GM10847 (cell line): Measurements from ENCODE around the gene AP1S3.

ENCODE experiments used
- POLR2A ChIP-seq: IDR thresholded peaks from 2 replicates; pipeline ENCODE4 v1.6.1; 2011; ENCODE audit not compliant: insufficient read length; ENCODE audit errors: extremely low read depth

The AP1S3 gene

DNA sequence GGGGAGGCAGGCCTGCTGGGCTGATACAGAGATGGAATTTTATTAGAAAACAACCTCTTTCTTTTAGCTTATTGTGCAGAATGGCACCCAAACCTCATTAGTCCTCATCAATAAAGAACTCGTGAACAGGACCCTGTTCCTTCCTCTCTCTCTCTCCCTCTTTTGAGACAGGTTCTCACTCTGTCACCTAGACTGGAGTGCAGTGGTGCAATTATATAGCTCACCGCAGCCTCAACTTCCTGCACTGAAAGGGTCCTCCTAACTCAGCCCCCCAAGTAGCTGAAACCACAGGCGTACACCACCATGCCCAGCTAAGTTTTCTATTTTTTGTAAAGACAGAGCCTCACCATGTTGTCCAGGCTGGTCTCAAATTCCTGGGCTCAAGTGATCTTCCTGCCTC is 21.7 kb upstream of the AP1S3 start:
- TF ChIP-seq POLR2A: no peak

DNA sequence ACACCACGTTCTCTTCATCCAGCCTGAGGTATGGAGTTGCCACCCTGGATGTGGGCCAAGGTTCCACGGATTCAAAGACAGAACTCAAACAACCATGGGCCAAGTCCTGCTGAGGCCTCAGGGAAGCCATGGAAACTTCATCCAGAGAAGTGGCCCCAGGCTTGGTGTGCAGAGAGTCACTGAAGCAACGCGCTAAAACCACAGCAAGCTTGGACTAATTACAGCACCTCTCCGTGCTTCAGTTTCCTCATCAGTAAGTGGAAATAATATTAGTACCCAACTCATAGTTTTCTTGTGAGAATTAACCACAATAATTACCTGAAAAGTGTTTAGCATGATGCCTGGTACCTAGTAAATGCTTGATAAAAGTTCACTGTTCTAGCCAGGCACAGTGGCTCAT is 19.2 kb upstream of the AP1S3 start:
- no peak for TF ChIP-seq POLR2A

- TF ChIP-seq POLR2A: no peak
These were observed 18.6 kb upstream of the AP1S3 start for GRCh38 chr2:223856021-223856420.

- TF ChIP-seq POLR2A: no peak
These were observed 18.0 kb upstream of the AP1S3 start for GRCh38 chr2:223855426-223855825.

- TF ChIP-seq POLR2A: no peak
These were observed 17.4 kb upstream of the AP1S3 start for GRCh38 chr2:223854741-223855140.

DNA sequence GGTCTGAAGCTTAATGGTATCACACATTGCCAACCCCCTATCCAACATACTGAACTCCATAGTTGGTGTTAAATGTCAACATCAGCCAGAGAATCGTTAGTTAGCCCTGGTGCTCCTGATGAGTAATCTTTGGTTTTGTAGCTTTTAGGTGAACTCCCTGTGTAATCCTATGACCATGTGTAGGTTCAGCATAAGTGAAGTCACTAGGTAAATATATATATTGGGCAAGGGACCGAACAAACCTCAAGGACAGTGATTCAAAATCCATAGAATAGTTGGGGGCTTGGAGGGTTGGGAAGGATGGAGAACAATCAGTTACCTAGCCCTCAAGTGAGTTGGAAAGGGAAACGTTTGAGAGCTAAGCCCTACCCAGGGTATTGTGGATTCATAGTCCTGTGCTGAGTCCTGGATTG is 16.0 kb upstream of the AP1S3 start:
- no peak for TF ChIP-seq POLR2A

- TF ChIP-seq POLR2A: no peak
These were observed 15.0 kb upstream of the AP1S3 start for GRCh38 chr2:223852281-223852795.

DNA sequence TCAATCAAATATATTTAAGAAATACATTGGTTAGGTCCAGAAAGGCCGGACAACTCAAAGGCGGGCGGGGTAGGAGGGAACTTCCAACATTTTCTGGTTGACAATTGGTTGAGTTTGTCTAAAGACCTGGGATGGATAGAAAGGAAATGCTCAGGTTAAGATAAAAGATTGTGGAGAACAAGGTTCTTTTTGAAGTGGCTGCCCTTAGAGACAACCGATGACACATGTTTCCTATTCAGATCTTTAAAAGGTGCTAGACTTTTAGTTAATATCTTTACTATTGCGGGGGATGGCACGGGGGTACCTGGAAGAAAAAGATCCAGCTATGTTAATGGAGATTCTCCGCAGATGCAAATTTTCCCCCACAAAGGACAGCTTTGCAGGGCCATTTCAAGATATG is 10.0 kb upstream of the AP1S3 start:
- no peak for TF ChIP-seq POLR2A

DNA sequence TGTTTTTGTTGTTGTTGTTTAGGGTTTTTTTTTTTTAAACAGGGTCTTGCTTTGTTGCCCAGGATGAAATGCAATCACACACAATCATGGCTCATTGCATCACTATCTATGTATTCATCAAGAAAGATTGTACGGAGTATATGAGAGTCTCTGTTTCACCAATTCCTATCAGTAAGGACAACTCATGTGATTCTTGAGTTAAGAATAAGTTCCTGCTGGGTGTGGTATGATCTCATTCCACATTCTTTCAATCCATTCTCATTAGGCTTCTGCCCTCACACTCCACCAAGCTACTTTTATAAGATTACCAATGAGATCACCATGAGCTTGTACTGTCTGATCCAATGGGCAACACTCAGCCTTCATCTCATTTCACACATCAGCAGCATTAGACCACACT is 9.1 kb upstream of the AP1S3 start:
- no peak for TF ChIP-seq POLR2A

DNA sequence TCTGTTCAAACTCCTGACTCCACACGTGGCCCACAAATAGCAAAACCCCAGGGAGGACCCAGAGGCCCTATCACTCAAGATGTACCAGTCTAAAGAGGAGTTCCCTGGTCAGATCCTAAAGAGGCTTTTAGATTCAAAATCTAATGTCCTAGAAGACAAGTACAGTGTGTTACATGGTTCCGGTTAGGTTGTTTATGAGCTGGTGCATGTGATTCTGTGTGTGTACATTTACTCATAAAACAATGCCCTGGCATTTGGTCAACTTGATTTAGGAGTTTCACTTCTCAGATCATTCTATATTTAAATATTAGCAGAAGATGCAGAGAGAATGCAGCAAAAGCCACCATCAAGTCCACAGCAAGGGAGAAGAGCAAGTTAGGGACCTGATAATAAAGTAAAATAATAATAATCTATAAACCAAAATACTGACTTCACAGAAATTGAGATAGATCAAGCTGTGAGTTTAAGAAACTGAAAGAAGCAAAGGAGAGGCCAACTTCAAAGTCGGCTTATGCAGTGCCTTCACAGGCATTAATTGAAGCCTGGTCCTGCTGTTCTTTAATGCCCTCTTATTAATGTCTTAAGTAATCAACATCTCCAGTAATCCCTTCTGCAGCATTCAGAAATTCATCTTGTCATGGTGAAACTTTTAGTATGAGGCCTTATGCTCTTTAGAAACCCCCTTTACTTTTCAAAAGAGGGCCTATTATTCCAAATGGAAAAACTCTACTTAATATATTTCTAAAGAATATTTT is 4.2 kb upstream of the AP1S3 start:
- no peak for TF ChIP-seq POLR2A

DNA sequence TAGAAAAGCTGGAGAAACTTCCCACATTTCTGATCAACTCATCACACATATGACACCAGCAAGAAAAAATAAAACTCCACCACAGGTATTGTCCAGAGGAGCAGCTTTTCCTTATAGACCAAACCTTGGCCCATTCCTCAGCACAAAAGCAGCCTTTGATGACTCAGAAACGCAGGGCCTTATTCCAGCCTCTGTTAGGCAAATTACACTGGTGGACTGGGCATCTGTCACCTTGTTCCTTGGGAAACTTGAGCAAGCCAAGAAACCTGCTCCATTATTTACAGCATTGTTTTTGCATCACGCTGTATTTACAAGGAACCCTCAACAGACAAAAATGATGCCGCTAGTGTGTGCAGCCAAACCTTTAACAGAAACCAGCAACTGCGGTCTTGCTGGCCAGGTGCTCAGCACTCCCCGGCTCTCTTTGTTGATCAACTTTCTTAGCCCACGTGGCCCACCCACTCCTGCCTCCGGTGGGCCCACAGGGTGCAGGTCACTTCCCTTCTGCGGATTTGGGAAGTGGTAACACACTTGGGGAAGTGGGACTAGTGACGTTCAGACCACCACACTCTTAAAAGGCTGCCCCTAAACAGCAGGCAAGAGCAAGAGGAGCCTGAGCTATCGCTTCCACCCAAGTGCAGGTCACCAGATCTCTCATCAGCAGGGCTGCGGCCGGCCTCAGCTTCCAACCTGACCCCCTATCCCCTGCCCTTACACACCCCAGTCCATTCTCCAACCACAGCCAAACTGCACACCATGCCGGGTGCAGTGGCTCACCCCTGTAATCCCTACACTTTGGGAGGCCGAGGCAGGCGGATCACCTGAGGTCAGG is 1.5 kb downstream of the AP1S3 start:
- no peak for TF ChIP-seq POLR2A

- no peak for TF ChIP-seq POLR2A
These were observed 3.0 kb downstream of the AP1S3 start for GRCh38 chr2:223834431-223834830.

- TF ChIP-seq POLR2A: no peak
These were observed 5.0 kb downstream of the AP1S3 start for GRCh38 chr2:223832241-223832903.

DNA sequence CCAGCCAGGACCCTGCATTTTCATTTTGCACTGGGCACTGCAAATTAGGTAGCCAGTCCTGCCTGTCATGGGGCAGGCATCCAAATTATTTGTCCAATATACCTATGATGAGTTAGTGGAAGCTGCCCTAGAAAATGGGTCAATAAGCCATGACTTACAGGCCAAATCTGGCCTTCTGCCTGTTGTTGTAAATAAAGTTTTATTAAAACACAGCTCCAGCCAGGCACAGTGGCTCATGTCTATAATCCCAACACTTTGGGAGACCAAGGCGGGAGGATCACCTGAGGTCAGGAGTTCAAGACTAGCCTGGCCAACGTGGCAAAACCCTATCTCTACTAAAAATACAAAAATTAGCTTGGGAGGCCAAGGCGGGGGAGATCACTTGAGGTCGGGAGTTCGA is 8.3 kb downstream of the AP1S3 start:
- TF ChIP-seq POLR2A: no peak

- no peak for TF ChIP-seq POLR2A
These were observed 9.1 kb downstream of the AP1S3 start for GRCh38 chr2:223828314-223828713.

DNA sequence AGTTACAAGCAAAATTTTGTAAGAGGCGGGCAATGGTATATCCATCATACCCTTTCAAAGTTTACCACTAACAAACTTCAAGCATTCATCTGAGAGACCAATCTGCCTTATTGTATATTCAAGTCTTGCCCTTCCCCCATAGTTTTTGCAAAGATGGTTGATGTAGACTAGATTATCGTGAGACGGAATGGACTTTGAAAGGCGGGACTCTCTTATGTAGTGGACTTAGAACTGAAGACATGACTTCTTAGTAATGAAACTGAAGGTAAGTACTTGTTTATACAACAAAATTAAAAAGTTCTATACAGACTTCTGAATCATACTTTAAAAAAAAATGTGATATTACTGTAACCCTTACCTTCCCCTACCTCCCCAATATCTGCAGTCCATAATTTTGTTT is 10.4 kb downstream of the AP1S3 start:
- no peak for TF ChIP-seq POLR2A
